DMS153 treated with DMSO at 0.1 percent for 48 hours (cell line): ENCODE data around the gene FANCE.
A peak's percentile ranks its signal among the peaks of the same experiment; 100 is the strongest.
"Not testable (repeated sequence)": the region's sequence is repeated elsewhere in the genome, so short reads cannot be mapped to it uniquely, and the experiment has no call there.

Source experiments
- DNase-seq: peaks from one replicate; lab custom pipeline; 2025; ENCODE audit not compliant: unreplicated experiment; lab: John Stamatoyannopoulos, UW

The FANCE gene

DNA sequence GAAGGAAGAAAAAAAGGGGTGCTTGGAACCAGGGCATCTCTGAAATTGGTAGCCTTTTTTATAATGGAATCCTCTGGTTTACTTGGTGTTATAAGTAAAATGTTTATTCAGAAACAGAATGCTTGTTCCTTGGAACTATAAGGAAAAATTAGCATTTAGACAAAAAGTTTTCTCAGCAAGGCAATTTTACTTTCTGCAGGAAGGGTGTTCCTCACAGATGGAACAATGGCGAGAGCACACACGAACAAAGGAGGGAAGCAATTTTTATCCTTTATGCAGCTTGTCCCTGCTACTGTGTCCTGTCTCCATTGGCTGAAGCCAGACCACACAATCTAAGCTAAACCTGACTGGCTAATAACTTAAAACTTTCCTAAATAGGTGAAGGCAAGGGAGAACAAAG lies 22.7 kb upstream of the FANCE start:
- DNase-seq, result no peak

DNA sequence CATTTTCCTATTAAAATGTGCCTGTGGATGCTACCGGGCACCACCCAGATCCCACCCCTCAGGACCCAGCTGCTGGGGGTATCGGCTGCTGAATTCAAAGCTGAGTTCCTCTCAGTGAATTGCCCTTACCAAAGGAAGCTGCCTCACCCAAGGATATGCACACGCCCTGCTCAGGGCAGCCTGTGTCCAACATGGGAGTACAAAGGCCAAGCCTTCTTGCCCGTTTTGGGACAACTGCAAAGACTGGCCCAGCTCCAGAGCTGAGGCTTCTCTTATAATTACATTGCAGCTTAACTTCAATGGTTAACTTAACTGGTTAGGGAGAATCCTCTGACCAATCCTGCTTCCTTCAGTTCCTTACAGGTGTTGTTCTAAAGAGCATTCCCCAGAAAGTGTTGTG lies 19.8 kb upstream of the FANCE start:
- DNase-seq, result no peak

DNA sequence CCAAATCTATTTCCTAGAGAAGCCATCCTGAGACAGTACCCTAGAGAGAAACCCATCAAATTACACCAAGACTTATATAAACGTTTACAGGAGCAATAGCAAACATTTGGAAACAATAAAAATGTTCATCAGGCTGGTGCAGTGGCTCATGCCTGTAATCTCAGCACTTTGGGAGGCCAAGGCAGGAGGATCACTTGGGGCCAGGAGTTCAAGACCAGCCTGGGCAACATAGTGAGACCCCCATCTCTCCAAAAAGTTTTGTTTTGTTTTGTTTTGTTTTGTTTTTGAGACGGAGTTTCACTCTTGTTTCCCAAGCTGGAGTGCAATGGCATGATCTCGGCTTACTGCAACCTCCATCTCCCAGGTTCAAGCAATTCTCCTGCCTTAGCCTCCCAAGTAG lies 19.4 kb upstream of the FANCE start:
- DNase-seq, result not testable (repeated sequence)

DNA sequence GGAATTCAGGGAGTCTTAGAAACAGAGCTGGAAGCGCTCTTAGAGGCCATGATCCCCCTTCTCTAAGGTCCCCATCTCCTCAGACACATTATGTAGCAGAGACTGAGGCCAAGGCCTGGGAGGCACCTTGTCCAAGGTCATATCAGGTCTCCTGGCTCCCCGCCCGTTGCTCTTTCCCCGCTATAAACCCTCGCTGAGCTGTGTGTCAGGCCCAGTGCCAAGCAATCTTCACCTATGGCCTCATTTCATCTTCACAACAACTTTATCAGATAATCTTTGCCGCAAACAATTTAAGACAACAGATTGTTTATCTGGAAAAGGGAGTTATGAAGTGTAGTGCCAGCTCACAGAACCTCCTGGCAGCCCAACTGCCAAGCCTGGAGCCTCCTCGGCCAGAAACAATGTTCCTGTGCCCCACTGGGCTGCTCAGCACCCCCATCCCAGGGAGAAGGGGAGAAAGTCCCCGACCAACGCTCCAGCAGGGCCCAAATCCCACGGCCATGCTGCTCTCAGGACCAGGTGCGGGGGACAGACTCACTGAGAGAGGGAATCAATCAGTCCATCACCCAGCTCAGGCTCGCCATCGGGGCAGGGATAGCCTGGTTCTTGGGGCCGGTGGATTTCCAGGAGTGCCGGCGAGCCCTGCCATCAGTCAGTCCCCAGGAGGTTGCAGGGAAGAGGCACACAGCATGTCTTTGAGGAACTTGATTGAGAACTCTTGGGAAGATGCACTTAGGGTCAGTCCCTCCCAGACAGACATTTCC lies 16.9 kb upstream of the FANCE start:
- no peak for DNase-seq

DNA sequence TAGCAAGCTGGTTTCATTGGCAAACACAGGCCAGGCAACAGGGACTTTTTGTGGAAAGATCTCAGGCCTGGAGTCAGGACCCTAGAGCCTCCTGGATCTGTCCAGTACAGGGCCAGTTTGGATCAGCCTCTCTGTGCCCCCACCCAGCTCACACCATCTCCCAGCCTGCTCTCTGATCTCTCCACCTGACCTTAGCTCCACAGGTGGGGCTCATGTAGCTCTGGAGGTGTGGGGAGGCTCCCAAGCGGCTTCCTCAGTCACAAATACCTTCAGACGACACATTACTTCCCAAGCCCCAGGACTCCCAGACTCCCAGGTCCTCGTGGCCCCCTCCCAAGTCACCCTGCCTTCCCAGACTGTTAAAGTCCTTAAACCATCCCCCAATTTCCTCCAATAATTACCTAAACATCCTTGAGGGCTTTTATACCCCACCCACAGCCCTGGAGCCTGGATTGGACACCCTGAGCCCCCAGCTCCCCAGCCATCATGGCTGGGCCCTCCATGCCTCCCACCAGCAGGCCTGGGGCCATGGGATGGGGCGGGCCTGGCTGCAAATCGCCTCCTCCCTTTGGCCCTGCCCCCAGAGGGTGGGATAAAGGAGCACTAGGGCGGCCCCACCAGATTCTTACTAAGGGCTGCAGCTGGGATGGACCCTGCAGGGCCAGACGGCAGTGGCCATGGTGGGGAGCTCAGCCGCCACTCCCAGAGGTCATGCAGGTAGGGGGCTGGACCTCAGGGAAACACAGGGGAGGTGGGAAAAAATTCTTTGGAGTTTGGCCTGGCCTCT lies 15.9 kb upstream of the FANCE start:
- no peak for DNase-seq

DNA sequence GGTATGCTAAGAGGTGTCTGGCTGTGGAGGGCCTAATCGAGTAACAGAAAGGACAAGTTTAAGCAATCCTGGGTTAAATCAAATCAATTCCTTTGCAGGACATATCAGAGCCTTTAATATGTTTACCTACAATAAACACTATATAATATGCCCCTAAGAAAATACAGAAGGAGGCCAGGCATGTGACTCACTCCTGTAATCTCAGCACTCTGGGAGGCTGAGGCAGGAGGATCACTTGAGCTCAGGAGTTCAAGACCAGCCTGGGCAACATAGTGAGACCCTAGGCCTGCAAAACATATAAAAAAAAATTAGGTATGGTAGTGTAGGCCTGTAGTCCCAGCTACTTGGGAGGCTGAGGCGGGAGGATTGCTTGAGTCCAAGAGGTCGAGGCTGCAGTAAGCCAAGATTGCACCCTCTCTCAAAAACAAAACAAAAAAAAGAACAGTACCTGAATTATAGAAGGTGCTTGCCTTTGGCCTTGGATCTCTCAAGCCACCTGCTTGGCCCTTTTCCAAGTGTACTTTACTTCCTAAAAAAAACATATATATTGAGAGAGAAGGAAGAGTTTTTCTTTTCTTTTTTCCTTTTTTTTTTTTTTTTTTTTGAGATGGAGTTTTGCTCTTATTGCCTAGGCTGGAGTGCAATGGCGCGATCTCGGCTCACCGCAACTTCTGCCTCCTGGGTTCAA lies 13.6 kb upstream of the FANCE start:
- DNase-seq, result not testable (repeated sequence)

DNA sequence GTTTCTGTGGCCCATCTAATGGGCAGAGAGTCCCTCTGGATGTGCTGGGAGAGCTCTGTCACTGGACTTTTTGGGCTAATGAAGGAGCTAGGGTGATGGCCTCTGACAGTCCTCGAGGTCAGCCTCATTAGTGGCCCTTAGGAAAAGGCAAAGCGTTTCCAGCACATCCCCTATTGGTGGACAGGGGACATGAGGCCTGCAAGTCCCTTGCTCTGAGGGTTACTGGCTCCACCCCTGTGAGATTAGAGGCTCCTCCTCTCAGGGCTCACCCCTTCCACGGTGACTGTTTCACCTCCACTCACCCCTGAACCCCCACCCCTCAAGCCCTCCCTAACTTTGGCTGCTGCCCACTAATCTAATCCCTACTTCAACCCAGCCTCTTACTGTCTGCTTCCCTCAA lies 12.8 kb upstream of the FANCE start:
- DNase-seq, result no peak

DNA sequence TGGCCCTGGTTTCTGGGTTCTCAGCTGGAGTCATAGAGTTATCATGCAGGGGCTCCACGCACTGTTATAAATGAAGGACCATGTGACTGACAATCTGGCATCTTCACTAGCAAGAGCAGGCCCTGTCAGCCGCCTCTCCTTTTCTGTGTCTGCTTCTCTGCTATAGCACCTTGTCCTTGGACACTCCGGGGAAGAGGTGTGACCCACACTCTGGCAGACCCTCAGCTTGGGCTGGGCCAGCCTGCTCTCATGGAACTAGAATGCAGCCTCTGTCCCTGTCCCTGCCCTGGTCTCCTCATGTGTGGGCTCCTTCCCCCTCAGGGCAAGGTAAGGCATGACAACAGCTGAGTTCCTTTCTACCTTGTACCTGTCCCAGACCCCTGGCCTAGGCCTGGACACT lies 10.9 kb upstream of the FANCE start:
- DNase-seq, result no peak

DNA sequence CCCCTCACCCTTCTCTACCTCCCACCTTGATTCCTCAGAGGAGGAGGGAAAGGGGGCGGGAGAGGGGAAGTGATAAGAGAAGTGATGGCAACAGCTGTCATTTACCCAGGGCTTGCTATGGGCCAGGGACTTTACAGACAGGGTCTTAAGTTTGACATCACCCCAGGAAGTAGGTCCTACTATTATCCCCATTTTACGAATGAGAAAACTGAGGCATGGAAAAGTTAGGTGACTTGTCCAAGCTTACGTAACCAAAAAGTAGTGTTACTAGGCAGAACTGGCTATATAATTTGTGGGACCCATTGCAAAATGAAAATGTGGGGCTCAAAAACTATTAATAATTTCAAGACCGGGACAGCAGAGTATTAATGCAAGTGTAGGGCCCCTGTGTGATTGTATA lies 10.5 kb upstream of the FANCE start:
- no peak for DNase-seq

DNA sequence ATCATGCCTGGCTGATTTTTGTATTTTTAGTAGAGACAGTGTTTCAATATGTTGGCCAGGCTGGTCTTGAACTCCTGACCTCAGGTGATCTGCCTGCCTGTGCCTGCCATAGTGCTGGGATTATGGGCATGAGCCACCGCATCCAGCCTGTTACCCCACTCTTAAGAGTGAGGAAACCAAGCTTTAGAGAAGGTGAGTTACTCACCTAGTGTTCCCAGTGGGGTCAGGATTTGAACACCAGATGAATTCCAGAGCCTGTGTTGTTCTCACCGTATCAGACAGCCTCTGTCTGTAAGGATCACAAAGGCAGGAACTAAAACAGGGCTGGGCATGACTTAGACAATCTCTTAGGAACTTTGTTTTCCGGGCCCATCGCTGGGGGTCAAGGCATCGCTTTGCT lies 9.4 kb upstream of the FANCE start:
- DNase-seq, result no peak

DNA sequence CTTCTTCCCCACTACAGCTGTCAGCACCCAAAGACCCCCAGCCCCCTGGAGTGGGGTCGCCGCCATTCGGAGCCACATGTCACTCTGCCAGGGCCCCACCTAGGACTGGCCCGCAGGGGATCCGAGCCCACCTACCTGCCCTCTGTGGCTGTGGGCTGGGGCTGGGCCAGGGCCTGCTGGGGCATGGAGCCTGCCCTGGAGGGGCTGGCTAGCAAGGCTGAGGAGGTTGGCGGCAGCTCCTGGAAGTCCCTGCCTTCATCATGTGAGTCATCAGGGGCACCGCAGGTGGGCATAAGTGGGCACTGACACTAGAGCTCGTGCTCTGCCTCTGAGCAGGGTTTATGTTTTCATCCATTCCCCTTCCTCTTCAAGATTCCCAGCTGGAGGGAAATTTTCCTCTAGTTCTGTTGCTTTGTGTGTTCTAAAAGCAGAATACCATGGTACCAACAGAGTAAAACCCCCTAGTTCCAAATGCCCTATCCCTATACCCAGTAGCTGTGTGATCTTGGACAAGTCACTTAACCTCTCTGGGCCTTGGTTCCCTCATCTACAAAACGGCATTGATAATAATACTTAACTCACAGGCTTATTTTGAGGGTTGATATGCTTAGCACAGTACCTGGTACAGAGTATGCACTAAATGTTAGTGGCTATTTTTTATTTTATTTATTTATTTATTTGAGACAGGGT lies 8.7 kb upstream of the FANCE start:
- no peak for DNase-seq

DNA sequence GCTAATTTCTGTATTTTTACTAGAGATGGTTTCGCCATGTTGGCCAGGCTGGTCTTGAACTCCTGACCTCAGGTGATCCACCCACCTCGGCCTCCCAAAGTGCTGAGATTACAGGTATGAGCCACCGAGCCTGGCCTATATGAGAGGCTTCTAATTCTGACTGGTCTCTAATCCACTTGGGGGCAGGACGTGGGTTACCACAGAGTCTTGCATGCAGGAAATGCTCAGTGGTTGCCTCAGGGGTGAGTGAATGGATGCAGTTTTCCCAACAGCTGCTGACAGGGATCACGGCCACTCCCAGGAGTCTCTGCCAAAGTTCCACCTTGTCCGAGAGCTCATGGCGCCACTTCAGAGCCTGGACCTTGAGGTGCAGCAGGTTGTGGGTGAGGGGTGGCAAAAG lies 6.4 kb upstream of the FANCE start:
- no peak for DNase-seq

DNA sequence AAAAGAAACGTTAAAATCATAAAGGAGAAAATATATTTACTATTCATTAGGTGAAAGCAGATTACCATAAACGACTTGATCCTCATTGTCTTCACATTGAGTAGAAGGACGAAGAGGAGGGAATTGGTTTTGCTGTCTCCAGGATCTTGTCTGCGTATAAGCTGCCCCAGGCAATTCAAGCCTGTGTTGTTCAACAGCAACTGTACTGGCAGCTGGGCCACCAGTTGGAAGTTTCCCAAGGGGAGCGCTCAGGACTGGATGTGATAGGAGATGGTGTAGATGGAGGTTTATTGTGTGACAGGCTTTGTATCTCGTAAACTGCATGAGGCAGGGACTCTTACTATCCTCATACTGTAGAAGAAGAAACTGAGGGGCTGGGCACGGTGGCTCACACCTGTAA lies 3.9 kb upstream of the FANCE start:
- DNase-seq, result no peak

DNA sequence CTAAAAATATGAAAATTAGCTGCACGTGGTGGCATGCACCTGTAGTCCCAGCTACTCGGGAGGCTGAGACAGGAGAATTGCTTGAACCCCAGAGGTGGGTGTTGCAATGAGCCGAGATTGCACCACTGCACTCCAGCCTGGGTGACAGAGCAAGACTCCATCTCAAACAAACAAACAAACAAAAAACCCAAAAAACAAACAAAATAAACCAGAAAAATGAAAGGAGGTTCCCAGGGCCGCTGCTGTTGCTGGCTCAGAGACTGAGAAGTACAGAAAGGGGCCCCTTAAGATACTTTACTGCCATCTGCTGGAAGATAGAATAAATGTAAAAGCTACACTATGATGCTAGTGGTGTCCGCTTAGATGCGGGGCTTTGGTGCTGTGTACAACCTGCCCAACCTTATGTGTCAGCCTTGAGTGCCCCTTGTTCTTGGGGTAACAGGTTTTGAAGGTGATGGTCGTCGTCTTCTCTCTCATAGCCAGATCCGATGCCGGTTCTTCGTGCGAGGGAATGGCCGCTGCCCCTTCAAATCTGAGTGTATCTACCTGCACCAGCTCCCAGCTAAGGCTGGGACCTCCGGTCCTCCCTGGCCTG lies 2.8 kb upstream of the FANCE start:
- peak; percentile 66 for DNase-seq

DNA sequence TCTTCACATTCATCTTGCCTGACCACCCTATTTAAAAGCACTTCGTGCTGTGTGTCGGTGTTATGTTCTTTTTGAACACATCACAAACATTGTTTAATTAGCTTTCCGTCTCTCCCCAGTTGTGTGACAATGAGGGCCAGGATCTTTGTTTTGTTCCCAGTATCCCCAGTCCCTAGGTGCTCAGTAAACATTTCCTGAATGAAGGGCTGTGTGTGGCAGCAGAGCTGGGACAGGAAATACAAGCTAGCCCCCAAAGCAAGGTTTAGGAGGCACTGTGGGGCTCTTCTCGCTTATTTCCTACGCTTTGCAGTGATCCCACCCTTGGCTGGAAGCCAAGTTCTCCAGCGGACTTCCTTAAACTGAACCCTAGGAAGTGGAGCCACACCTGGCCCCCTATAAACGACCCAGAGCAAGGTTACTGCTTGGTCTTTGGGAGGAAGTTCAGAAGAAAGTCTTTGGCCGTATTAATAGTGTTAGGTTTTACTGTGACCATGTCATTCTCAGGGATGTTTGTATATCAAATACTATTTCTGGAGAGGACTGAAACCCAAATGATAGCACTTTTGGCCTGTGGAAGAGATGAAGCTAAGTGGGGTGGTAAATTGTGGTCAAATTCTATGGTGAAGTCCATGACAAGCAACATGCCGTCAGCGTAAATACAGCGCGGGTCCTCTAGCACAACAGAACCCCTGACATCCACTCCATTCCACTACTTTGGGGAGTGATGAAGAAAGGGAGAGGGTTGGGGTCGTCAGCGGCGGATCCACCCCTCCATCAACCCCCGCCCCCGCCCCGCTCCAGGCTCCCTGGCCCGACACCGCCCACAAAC lies 570 bp upstream of the FANCE start:
- DNase-seq, result peak; percentile 8

DNA sequence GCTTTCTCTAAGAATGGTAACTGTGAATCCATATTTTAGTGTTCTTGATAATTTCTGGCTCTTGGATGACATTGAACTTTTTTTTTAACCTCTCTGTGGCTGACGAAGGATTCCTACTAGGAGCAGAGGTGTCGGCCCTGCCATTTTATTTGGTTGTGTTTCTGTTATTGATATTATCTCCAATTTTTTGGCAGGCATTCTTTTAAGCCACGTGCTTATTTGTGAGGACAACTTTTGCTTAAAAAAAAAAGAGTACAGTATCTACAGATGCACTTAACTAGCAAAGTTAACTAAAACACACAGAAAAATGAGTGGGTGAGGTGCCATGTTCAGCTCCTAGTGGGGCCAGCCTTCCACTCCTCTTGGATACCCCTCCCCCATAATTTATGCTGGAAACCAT lies 1.1 kb downstream of the FANCE start:
- no peak for DNase-seq

DNA sequence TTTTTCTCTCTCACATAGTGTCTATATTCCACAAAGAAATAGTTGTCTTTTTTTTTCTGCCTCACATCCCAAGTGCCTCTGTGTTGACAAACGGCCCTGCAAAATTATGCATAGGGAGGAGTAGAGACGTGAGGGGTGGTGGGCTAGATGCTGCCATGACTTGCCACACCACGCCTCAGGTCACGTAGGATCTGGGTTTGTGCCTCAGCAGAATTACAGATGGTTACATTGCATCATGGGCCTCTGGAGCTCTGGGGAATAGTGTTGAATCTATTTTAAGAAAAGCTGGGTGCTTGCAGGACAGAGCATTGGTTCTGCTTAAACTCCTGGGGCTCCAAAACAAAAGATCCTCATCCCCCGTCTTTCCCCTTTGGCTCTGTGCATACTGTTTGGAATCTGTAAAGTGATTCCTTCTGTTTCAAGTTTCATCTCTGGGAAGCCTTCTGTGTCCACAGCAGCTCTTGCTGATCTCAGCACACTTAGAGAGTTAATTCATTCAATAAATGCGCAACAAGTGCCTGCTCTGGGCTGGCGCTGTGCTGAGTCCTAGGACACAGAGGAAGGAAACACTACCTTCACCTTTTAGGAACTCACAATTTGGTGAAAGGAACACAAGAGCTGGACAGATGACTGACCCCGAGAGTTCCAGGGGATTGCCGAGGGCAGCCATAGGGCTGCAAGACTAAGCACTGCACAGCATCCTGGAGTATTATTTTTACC lies 2.4 kb downstream of the FANCE start:
- no peak for DNase-seq

DNA sequence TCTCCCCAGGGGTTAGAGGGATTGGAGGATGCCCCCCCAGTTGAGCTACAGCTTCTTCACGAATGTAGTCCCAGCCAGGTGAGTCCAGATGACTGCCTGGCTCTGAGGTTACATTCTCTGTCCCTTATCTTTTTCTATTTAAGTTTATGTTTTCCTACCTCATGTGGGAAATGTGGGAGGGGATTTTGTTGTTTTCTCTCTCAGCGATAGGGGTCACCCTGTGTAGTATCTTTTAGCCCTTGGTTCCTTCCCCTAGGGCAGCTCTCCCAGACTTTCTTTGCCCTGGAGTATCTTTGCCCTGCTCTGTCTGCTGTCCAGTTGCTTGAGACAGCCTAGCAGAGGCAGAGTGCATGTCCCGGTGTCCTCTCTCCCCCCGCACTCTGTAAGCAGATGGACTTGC lies 5.8 kb downstream of the FANCE start:
- no peak for DNase-seq

DNA sequence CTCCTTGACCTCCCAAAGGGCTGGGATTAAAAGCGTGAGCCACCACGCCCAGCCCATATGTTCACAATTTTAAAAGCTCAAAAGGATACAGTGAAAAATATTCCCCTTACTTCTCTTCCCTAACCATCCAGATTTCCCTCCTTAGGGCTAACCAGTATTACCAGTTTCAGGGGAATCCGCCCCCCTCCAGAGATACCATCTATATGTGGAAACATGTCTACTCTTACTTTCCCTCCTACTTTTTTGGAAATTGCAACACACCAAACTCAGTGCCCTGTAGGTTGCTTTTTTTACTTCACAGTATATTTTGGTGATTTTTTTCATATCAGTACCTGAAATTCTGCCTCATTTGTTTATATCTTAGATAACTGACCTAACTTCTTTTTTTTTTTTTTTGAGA lies 9.1 kb downstream of the FANCE start:
- no peak for DNase-seq

DNA sequence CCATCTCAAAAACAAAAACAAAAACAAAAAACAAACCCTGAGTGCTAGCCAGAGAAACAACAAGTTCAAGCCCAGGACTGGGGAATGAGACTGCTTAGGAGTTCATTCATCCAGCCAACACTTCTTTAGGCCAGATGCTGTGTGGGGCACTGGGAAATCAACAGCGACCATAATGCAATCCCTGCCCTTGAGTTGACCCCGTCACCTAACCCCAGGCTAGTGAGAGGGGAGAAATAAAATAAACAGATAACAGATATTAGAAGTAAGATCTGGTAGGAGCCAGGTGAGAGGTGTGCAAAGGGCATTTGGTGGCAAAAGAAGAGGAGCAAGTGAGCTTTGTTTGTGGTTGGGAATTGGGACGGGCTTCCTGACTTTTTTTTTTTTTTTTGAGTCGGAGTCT lies 11.2 kb downstream of the FANCE start:
- no peak for DNase-seq
